Measurements from ENCODE around the gene POLR1A.
A peak's percentile ranks its signal among the peaks of the same experiment; 100 is the strongest.

POLR1A gene

DNA sequence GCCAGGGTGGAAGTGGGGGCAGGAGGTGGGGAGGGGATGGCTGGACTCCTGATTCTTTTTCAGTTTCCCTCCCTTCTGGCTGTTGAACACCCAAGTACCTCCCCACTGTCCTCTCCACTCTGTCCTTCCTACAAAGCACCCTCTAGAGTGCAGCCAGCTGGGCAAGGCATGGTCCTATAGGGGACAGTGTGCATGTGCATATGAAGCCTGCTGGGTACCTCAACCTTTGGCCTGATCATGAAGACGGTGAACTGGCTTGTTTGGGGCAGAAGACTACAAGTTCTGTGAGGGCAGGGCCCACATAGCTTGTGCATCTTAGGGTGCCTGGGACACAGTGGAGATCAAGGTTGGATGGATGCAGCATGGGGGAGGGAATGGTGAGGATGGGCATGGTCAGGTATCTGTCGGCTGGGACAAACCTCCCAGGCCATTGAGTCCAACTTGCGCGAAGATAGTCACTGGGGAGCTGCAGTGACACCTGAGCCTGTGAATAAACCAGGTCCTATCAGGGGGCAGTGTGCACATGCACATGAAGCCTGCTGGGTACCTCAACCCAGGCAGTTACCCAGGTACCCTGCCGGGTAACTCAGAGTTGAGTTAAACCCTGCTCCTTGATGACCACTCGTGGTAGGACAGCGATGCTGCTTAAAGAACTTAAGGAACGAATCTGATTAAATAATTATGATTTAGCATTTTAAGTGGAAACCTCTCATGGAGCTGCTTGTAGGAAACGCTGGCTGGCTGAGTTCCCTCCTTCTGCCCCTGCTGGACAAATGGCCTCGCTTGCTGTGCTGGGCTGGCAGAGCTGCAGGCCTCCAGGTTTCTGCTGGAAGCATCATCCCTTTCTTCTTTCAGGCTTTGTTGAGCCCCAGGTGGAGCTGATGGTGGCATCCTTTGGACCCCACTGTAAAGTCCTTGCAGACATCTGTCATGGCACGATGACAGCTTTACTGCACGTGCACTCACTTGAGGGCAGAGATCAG, 84.0 kb downstream of the POLR1A start:
- DNase-seq (ENCODE audit: low spot score) = no peak

GRCh38 chr2:86020984-86021383, 84.7 kb downstream of the POLR1A start:
- DNase-seq (ENCODE audit: low spot score) = peak; percentile 89

DNA sequence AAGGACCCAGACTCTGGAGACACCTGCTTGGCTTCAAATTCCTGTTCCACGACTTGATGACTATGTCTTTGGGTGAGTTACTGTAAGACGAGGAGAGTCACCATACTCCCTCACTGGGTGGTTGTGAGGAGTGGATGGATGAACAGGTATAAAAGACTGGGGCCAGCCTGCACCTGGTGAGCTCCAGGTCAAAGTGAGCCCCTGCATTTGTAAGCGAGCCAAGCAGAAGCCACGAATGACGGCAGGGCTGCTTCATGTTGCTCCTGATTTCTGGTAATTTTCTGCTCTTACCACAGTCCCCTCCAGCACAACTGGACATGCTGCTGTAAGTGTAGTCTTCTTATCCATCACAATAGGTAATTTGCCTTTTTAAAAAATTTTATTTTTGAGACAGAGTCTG, 86.6 kb downstream of the POLR1A start:
- no peak for DNase-seq (ENCODE audit: low spot score)

DNA sequence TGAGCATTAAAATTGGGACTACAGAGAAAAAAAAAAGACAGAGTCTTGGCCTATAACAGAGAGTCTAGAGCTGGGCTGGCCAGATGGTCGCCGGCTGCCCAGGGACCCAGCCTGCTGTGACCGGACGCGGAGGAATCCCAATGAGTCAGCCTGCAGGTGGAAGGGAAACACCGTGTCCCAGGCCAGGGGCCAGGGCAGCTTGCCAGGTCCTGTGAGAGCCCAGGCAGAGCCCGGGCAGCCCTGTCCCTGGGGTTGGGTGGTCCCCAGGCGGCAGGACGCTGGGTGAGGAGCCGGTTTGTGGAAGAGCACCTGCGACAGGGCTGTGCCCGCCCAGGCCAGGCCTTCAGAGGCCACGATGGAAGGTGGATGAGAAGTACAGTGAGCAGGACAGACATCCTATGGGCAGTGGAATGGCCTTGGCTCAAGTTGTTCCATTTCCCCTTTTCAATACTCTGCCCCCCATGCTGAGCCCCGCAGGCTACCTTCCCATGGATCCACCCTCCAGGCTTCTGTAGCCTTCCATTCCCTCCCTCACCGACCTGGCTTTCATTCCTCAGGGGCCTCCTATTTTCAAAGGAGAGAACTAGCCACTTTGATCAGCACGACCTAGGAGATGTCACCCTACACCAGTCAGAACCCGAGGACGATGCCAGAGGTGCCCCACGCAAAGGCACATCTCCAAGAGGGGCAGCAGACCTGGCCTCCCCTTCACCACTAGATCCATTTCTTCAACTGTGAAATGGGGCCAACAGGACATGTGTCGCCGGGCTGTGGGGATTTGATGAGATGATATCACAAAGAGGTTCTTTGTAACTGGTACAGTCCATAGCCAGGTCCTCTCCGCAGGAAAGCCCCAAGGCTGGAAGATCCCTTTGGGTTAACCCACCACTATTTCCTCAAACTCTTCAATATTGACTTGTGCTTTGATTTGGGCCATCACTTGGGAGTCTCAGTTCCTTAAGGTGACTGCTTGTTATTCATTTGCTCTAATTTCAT, 87.5 kb downstream of the POLR1A start:
- DNase-seq (ENCODE audit: low spot score) = no peak

DNA sequence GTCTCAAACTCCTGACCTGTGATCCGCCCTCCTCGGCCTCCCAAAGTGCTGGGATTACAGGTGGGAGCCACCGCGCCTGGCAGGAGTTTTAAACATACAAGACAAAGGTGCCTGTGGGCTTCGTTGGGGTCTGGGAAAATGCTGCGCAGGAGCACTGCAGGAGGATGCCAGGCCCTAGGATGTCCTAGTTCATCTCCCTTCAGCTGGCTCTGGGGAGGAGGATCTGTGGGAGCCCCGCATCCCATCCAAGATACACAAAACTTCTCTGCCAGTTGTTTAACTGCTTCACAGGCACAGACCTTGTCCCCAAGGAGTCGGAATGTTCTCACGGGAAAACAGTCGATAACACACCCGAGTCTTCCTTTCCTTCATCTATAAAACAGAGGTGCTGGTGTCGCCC, 89.1 kb downstream of the POLR1A start:
- DNase-seq (ENCODE audit: low spot score) = no peak

- no peak for DNase-seq (ENCODE audit: low spot score)
Measured at GRCh38 chr2:86015699-86016098, 90.0 kb downstream of the POLR1A start.

GRCh38 chr2:86015006-86015405, 90.7 kb downstream of the POLR1A start:
- no peak for DNase-seq (ENCODE audit: low spot score)

DNA sequence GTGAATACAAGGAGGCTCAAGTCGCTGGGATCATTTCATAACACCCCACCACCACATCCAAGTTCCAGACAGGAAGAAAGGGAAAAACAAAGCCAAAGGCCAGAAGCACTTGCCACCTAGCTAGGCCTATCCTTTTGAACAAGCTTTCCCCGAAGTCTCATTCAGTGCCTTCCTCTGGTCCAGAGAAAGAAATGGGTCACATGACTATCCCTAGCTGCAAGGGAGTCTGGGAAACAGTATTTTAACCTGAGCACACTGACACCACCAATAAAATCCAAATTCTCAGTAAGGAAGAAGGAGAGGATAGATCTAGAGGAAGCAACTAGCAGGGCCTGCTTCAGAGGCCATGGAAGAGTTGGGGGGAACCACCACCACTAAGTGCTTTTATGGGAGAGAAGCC, 91.2 kb downstream of the POLR1A start:
- no peak for DNase-seq (ENCODE audit: low spot score)

DNA sequence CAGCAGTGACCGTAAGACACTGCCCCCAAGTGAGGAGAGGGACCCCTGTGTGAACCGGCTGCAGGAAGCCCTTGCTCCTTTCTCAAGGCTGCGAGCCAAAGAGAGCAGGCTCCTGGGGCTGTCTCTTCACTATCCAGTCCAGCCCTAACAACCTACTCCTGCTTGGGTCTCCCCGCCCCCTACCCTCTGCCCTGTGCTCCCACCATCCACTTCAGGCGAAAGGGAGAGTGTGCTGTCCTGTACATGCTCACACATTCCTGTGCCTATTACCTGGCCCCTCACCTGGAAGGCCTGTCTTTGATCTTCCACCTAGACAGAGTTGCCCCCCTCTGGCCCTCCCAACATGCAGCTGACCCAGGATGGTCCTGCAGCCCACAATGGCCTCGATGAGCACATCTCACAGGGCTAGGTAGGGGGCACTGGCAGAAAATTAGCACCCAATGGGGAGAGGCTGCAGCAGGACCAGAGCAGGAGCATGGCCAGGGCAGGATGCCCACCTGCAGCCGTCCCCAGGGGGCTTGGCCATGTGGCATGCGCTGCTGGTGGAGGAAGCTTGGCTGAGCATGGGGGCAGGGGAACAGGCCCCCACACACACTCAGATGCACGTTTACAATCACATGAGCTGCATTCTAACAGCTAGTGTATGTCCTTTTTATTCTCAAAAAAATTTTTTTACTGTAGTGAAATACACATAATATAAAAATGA, 93.5 kb downstream of the POLR1A start:
- DNase-seq (ENCODE audit: low spot score) = no peak

DNA sequence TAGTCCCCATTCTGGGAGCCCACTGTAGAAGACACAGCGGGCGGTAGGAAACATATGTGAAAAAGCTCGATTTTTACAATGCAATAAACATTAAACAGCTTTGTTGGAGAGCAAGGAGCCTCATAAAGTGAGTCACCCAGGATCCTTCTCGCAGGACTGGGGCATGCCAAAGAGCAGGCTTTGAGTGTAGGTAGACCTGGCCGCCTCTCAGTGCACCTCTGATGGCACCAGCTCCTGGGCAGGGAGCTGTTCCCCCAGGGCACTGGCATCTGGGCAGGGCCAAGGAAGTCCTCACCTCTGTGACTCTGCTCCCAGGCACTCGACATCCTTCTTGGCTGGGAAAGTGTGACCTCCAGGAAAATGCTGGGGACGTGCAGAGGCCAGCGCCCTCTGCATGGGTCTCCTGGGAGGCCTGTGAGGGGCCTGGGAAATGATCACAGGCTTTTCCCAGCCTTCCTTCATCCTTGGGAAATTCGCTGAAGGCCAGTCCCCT, 94.2 kb downstream of the POLR1A start:
- no peak for DNase-seq (ENCODE audit: low spot score)

GRCh38 chr2:86010083-86010482, 95.6 kb downstream of the POLR1A start:
- no peak for DNase-seq (ENCODE audit: low spot score)

- no peak for DNase-seq (ENCODE audit: low spot score)
Measured at GRCh38 chr2:86006524-86006923, 99.2 kb downstream of the POLR1A start.

GRCh38 chr2:86003967-86004366, 101.7 kb downstream of the POLR1A start:
- no peak for DNase-seq (ENCODE audit: low spot score)

- DNase-seq (ENCODE audit: low spot score) = no peak
Measured at GRCh38 chr2:86003104-86003503, 102.6 kb downstream of the POLR1A start.

GRCh38 chr2:86002375-86002774, 103.3 kb downstream of the POLR1A start:
- DNase-seq (ENCODE audit: low spot score) = no peak

DNA sequence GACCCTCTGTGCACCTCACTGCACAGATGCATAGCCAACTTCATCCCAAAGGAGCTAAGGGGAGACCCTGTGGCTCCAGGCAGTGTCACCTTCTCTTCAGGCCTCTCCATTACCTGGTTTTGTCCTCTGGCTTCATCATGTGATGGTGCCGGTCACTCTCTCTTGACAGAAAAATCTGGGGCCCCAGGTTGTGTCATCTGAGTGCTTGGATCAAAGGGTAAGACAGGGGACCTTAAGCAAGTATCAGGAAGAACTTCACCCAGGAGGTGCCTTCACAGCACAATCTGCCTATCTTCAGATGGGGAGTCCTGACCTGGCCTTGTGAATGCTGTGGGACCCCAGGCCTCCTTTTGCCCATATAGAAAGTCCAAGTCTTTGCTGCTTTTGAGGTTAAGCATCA, 104.4 kb downstream of the POLR1A start:
- no peak for DNase-seq (ENCODE audit: low spot score)

- DNase-seq (ENCODE audit: low spot score) = no peak
Measured at GRCh38 chr2:86000938-86001312, 104.8 kb downstream of the POLR1A start.

DNA sequence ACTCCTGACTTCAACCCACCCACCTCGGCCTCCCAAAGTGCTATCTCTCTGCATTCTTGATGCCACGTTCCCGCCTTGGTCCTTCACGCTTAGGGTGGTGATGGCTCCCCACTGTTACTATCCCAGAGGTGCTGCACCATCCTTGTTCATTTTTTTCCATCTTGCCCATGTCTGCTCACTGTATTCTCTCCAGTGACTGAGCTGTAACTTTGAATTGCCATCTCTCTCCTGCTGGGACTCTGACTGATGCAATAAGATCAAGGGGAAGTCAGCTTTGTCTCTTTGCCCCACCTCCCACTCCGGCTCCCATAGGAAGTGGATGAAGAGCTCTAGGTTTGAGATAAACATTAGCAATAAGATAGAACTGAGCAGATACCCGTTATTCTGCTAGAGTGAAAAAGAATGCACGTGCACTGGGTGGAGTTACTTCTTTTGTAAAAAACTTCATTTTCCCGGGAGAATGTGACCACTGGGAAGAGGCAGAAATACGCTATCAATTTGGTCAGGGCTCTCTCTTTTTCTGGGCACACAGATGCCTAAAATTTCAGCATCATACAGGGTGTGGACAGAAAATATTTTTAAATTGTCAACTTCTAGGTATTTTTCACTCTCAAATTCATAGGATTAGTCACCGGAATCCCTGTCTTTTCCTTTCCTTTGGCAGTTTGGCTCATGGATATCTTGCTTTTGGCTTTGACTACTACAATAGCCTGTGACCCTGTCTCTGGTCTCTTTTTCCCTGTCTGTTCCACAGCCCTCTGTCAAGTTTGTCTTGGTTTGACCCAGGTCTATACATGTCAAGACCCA, 105.4 kb downstream of the POLR1A start:
- no peak for DNase-seq (ENCODE audit: low spot score)

- peak; percentile 24 for DNase-seq (ENCODE audit: low spot score)
Measured at GRCh38 chr2:85999061-85999831, 106.4 kb downstream of the POLR1A start.
